HEK293T (cell line): ENCODE results near the gene MFAP4.

Experiments used
- CTCF ChIA-PET: fragments of 350-600 bp; formaldehyde crosslinking; extraction: SDS; loops from one replicate; lab custom pipeline; 2021; ENCODE audit warnings: antibody characterized with exemption, inconsistent platforms; lab: Yijun Ruan, JAX
- POLR2A ChIA-PET: fragments of 350-600 bp; formaldehyde crosslinking; extraction: SDS; loops from one replicate; lab custom pipeline; 2020; ENCODE audit warnings: antibody characterized with exemption, inconsistent platforms; lab: Yijun Ruan, JAX
- DNase-seq: peaks from one replicate; pipeline ENCODE4 v3.0.0; 2012; ENCODE audit warnings: mixed read lengths; ENCODE audit errors: extremely low spot score
- ARNT ChIP-seq: fragments of 450-650 bp; IDR thresholded peaks from 2 replicates; pipeline ENCODE4 v1.6.1; 2017; ENCODE audit warnings: mild to moderate bottlenecking
- BHLHE40 ChIP-seq: fragments of 450-650 bp; IDR thresholded peaks from 2 replicates; pipeline ENCODE4 v1.6.1; 2016; ENCODE audit warnings: mild to moderate bottlenecking, moderate library complexity, borderline replicate concordance
- CTBP1 ChIP-seq: fragments of 450-650 bp; IDR thresholded peaks from 2 replicates; pipeline ENCODE4 v1.6.1; 2016; ENCODE audit warnings: borderline replicate concordance
- ELF4 ChIP-seq: fragments of 450-650 bp; IDR thresholded peaks from 2 replicates; pipeline ENCODE4 v1.6.1; 2017; ENCODE audit warnings: antibody characterized with exemption
- FOXA1 ChIP-seq: fragments of 450-650 bp; IDR thresholded peaks from 2 replicates; pipeline ENCODE4 v1.6.1; 2016; ENCODE audit warnings: mild to moderate bottlenecking
- FOXK2 ChIP-seq: fragments of 450-650 bp; IDR thresholded peaks from 2 replicates; pipeline ENCODE4 v1.6.1; 2016; ENCODE audit warnings: mild to moderate bottlenecking
- FOXM1 ChIP-seq: fragments of 450-650 bp; IDR thresholded peaks from 2 replicates; pipeline ENCODE4 v1.6.1; 2017; ENCODE audit warnings: mild to moderate bottlenecking, borderline replicate concordance
- HDGF ChIP-seq: fragments of 450-650 bp; IDR thresholded peaks from 2 replicates; pipeline ENCODE4 v1.6.1; 2017; ENCODE audit warnings: antibody characterized with exemption, borderline replicate concordance
- L3MBTL2 ChIP-seq: fragments of 450-650 bp; conservative IDR thresholded peaks from 2 replicates; pipeline ENCODE4 v1.6.1; 2016; ENCODE audit warnings: mild to moderate bottlenecking
- LEF1 ChIP-seq: fragments of 450-650 bp; IDR thresholded peaks from 2 replicates; pipeline ENCODE4 v1.6.1; 2017; ENCODE audit warnings: mild to moderate bottlenecking, borderline replicate concordance
- NFRKB ChIP-seq: fragments of 450-650 bp; IDR thresholded peaks from 2 replicates; pipeline ENCODE4 v1.6.1; 2016; ENCODE audit warnings: mild to moderate bottlenecking, moderate library complexity
- SP1 ChIP-seq: fragments of 450-650 bp; IDR thresholded peaks from 2 replicates; pipeline ENCODE4 v1.6.1; 2017
- SUZ12 ChIP-seq: fragments of 450-650 bp; IDR thresholded peaks from 2 replicates; pipeline ENCODE4 v1.6.1; 2016; ENCODE audit warnings: mild to moderate bottlenecking
- TARDBP ChIP-seq: fragments of 450-650 bp; IDR thresholded peaks from 2 replicates; pipeline ENCODE4 v1.6.1; 2016
- ZNF384 ChIP-seq: fragments of 450-650 bp; IDR thresholded peaks from 2 replicates; pipeline ENCODE4 v1.6.1; 2016
- TF ChIP-seq, protein P1 (sequence below): fragments of 450-650 bp; IDR thresholded peaks from 2 replicates; pipeline ENCODE4 v1.6.1; 2016

Gene MFAP4

GRCh38 chr17:19363114-19363438 lies 23.9 kb downstream of the MFAP4 start:
- POLR2A ChIA-PET = interaction anchor here (0.9 to 3.1 kb wide), 12 partner anchors 12 to 285 kb away, joined by 3 to 41 read pairs (median 4); partner anchors contain the start of genes ALDH3A2 and MAPK7
- no peak for DNase-seq
- TF ChIP-seq HDGF (no peak), LEF1 (no peak), ZNF384 (no peak), ELF4 (no peak), L3MBTL2 (no peak), TARDBP (no peak), NFRKB (no peak), BHLHE40 (no peak), FOXM1 (no peak)
- TF ChIP-seq, protein P1, sequence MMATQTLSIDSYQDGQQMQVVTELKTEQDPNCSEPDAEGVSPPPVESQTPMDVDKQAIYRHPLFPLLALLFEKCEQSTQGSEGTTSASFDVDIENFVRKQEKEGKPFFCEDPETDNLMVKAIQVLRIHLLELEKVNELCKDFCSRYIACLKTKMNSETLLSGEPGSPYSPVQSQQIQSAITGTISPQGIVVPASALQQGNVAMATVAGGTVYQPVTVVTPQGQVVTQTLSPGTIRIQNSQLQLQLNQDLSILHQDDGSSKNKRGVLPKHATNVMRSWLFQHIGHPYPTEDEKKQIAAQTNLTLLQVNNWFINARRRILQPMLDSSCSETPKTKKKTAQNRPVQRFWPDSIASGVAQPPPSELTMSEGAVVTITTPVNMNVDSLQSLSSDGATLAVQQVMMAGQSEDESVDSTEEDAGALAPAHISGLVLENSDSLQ = no peak
- CTCF ChIA-PET = interaction anchor here (0.7 to 5.2 kb wide), 30 partner anchors 9 to 404 kb away, joined by 3 to 59 read pairs (median 4); partner anchors contain the start of genes ALDH3A2 and MAPK7

DNA sequence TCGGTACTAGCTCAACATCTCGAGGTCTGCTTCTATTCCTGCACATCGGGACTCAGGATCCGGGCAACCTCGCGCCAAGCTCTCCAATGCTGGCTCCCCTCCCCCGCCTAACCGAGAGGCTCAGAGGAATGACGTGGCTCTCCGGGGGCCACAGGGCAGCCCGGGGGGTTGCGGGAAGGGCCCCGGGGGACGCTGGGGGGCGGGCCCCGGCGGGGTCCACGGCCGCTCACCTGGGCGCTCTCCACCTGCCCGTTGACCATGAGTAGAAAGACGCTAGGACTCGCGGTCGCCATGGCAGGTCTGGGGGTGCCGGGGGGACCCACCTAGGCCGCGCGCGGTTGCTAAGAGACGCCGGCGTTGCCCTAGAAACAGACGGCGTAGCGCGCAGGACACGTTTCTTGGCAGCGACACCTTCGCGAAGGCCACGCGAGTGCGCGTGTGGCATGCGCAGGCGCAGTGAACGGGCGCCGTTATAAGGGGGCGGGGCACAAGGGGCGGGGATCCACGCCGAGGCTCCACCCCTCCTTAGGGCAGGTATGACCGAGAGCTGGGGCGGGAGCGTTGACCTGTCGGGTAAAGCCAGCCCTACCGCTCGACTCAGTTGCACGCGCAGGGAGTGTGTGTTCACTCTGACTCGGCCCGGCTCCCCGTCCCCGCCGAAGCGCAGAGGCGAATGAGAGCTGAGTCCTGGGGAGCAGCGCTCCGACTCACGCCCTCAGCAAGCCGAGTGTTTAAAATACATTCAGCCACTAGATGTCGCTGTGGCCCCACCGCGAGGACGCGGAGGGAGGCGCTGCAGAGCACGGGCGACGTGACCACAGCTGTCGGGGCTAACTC lies 24.5 kb downstream of the MFAP4 start, which contains the start of gene B9D1:
Gene B9D1 (minus strand): TSS at position 447 of the 837 bp plus-strand sequence. CDS start 154 bp downstream, at position 293.
- ChIA-PET POLR2A (interaction anchor here (0.9 to 3.1 kb wide), 16 partner anchors 13 to 286 kb away, joined by 3 to 41 read pairs (median 3); partner anchors contain the start of genes ALDH3A2 and MAPK7), CTCF (interaction anchor here (0.5 to 5.2 kb wide), 36 partner anchors 8 to 404 kb away, joined by 3 to 59 read pairs (median 4); partner anchors contain the start of genes ALDH3A2 and MAPK7)
- TF ChIP-seq SUZ12 (no peak), ARNT (no peak), TARDBP (peak; percentile 36; the same call in 1 of the 2 replicates), L3MBTL2 (peak; percentile 79; the same call in 1 of the 2 replicates)
- DNase-seq = peak; percentile 97

- no peak for TF ChIP-seq HDGF
- ChIA-PET CTCF (interaction anchor here (0.7 to 5.2 kb wide), 9 partner anchors 8 to 405 kb away, joined by 3 to 59 read pairs (median 7); partner anchors contain the start of gene MAPK7), POLR2A (interaction anchor here (1.0 to 3.1 kb wide), 9 partner anchors 13 to 286 kb away, joined by 3 to 41 read pairs (median 3); partner anchors contain the start of genes ALDH3A2 and MAPK7)
- no peak for DNase-seq
These were observed 25.1 kb downstream of the MFAP4 start for GRCh38 chr17:19361944-19362276.

GRCh38 chr17:19361326-19361725 lies 25.7 kb downstream of the MFAP4 start:
- no peak for DNase-seq
- CTCF ChIA-PET = interaction anchor here (1.0 kb wide), 1 partner anchor 73 kb away, joined by 3 read pairs; no protein-coding TSS in a partner anchor
- TF ChIP-seq SUZ12 (no peak), LEF1 (no peak), FOXK2 (no peak), FOXA1 (no peak), BHLHE40 (no peak), ARNT (no peak), FOXM1 (no peak)
- TF ChIP-seq, protein P1 = no peak
- POLR2A ChIA-PET = interaction anchor here (1.0 to 3.1 kb wide), 4 partner anchors 17 to 112 kb away, joined by 3 to 41 read pairs (median 3); partner anchors contain the start of gene MAPK7

DNA sequence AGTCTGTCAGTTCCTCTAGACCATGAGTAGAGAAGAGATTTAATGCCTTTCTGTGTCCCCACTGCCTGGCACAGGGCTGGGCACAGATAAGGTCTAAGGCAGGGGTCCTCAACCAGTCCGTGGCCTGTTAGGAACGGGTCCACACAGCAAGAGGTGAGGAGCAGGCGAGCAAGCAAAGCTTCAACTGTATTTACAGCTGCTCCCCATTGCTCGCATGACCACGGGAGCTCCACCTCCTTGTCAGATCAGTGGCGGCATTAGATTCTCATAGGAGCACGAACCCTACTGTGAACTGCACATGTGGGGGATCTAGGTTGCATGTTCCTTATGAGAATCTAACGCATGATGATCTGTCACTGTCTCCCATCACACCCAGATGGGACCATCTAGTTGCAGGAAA lies 26.2 kb downstream of the MFAP4 start:
- CTCF ChIA-PET = no interaction called here
- POLR2A ChIA-PET = interaction anchor here (3.1 kb wide), 1 partner anchor 17 kb away, joined by 41 read pairs; the partner anchor contains the start of gene MAPK7
- DNase-seq = no peak
- TF ChIP-seq ZNF384 = no peak
- no peak for TF ChIP-seq L3MBTL2
- TF ChIP-seq, protein P1 = no peak
- no peak for TF ChIP-seq SP1
- TF ChIP-seq HDGF = no peak

DNA sequence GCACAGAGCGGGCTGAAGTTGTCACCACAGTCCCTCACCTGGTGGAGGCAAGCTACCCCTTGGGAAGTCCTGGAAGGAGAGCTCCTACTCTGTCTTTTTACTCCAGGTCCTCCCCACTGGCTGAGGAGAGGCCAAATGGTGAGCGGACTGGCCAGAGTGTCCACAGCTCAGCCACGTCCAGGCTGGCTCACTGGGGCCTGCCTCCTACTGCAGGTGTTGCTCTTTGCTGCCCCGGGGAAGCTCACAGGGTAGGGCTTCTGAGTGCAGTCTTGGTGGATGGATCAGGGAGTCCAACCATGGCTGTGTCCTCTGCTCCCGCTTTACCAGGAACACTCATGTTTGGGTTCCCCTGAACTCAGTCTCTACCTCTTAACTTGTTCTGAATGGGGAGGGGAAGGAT lies 27.1 kb downstream of the MFAP4 start:
- CTCF ChIA-PET = no interaction called here
- no peak for TF ChIP-seq LEF1
- no peak for TF ChIP-seq ELF4
- TF ChIP-seq BHLHE40 = no peak
- no peak for TF ChIP-seq TARDBP
- TF ChIP-seq SUZ12 = no peak
- TF ChIP-seq FOXA1 = no peak
- no peak for TF ChIP-seq NFRKB
- no peak for TF ChIP-seq L3MBTL2
- no peak for TF ChIP-seq CTBP1
- TF ChIP-seq HDGF = no peak
- no peak for TF ChIP-seq FOXK2
- no peak for TF ChIP-seq ARNT
- TF ChIP-seq SP1 = no peak
- TF ChIP-seq, protein P1 = no peak
- TF ChIP-seq ZNF384 = no peak
- no peak for TF ChIP-seq FOXM1
- POLR2A ChIA-PET = interaction anchor here (0.8 to 1.7 kb wide), 2 partner anchors 18 to 88 kb away, joined by 3 to 9 read pairs; partner anchors contain the start of gene MAPK7
- DNase-seq = no peak
